Natural killer cell (primary cell): ENCODE results near the gene IGSF8. TPM values are rescaled to one million over a fixed set of nuclear protein-coding genes. Genes with fewer than 3 reads are reported as not detected.

Experiments used
- ATAC-seq, 3 donors: fragments of 150-1000 bp in 2 of 3; fragments of 200-7000 bp in 1 of 3; cut with Tn5 transposase; 1 replicate in 1 of 3; 2 replicates in 2 of 3; pipeline ENCODE4 v1.10.0; 2021; ENCODE audit warnings: mild to moderate bottlenecking in 2 of 3, moderate library complexity in 2 of 3
- DNase-seq, 2 donors: peaks; one replicate each; pipeline versions ENCODE4 v3.0.0 to v3.0.0-alpha.2; 2013 to 2021; ENCODE audit warnings: mixed read lengths in 1 of 2
- H3K27ac ChIP-seq: one replicate; pipeline ENCODE4 v1.5.1; 2013; ENCODE audit warnings: mild to moderate bottlenecking, low read length
- H3K27me3 ChIP-seq: one replicate; pipeline ENCODE4 v1.6.1; 2013; ENCODE audit warnings: low read length; ENCODE audit not compliant: control insufficient read depth, insufficient read depth
- H3K36me3 ChIP-seq: one replicate; pipeline ENCODE4 v1.6.1; 2013; ENCODE audit warnings: low read length; ENCODE audit not compliant: control insufficient read depth, insufficient read depth
- H3K4me1 ChIP-seq: one replicate; pipeline ENCODE4 v1.6.1; 2013; ENCODE audit warnings: low read length; ENCODE audit not compliant: control insufficient read depth, insufficient read depth
- H3K4me3 ChIP-seq: one replicate; pipeline ENCODE4 v1.5.1; 2013; ENCODE audit warnings: low read length
- H3K9me3 ChIP-seq: one replicate; pipeline ENCODE4 v1.6.1; 2013; ENCODE audit warnings: low read length; ENCODE audit not compliant: control insufficient read depth, insufficient read depth
- H3K27ac Mint-ChIP-seq, 2 donors: one replicate each; pipeline ENCODE4 v1.8.0; 2022; ENCODE audit warnings: mild to moderate bottlenecking in 2 of 2, mixed read lengths in 2 of 2, moderate library complexity in 1 of 2
- H3K27me3 Mint-ChIP-seq, 2 donors: one replicate each; pipeline ENCODE4 v1.8.0; 2022; ENCODE audit warnings: low read depth in 2 of 2, mixed read lengths in 2 of 2
- H3K36me3 Mint-ChIP-seq: one replicate; pipeline ENCODE4 v1.8.0; 2022; ENCODE audit warnings: mixed read lengths
- H3K4me1 Mint-ChIP-seq, 2 donors: one replicate each; pipeline ENCODE4 v1.8.0; 2022; ENCODE audit warnings: mixed read lengths in 2 of 2
- H3K4me3 Mint-ChIP-seq: one replicate; pipeline ENCODE4 v1.8.0; 2022; ENCODE audit warnings: mild to moderate bottlenecking, moderate library complexity, mixed read lengths
- H3K9me3 Mint-ChIP-seq, 2 donors: one replicate each; pipeline ENCODE4 v1.8.0; 2022; ENCODE audit warnings: mixed read lengths in 2 of 2
- CTCF ChIP-seq: fragments of 200-600 bp; IDR thresholded peaks from one replicate; pipeline ENCODE4 v1.8.0; 2022; ENCODE audit warnings: antibody characterized with exemption
- WGBS: methylation state at CpG from one replicate; pipeline ENCODE4 v1.1.7; 2013; ENCODE audit warnings: missing lambda C conversion rate; ENCODE audit not compliant: insufficient coverage; 5-methylcytosine and 5-hydroxymethylcytosine counted together
- intact Hi-C: fragments of 100-400 bp; cut with micrococcal nuclease; formaldehyde crosslinking; loops from one replicate; pipeline ENCODE4 v1.14.2; 2022
- total RNA-seq, 4 donors: library from RNA; stranded (reverse); fragments of 120-200 nt in 1 of 4; gene quantifications; one replicate each; pipeline versions ENCODE4 v1.2.3 to v1.2.4, GENCODE V29; 2013 to 2022

The IGSF8 gene
- total RNA-seq, 3 donors from 2014 or later (not counting 1 experiment from before 2014, with no cell fraction given): 26.3 to 35.3 (median 32.1) TPM

- H3K27me3 ChIP-seq: peaks cover 28% of the 10 kb centered on the region
- no peak within 1 kb of the TSS for H3K4me3 Mint-ChIP-seq
- H3K4me1 Mint-ChIP-seq: peaks cover 11 to 12% of the 10 kb centered on the region in 2 donors
- H3K9me3 Mint-ChIP-seq: no peaks in the 10 kb centered on the region
- no peak within 1 kb of the TSS for H3K27ac ChIP-seq
- H3K4me1 ChIP-seq: peaks cover 10% of the 10 kb centered on the region
- H3K36me3 Mint-ChIP-seq: no peaks in the 10 kb centered on the region
- DNase-seq (no peak), ATAC-seq (no peak)
- TF ChIP-seq CTCF: no peak
- H3K27ac Mint-ChIP-seq: no peak within 1 kb of the TSS
- WGBS: 29% methylated on average over 10 of the region's 14 CpGs
- H3K9me3 ChIP-seq: no peaks in the 10 kb centered on the region
- H3K27me3 Mint-ChIP-seq: peaks cover 44 to 59% of the 10 kb centered on the region in 2 donors
- intact Hi-C loops: loop anchor here (5.0 kb wide), 1 partner anchor 144 kb away; no protein-coding TSS in a partner anchor
- no peak within 1 kb of the TSS for H3K4me3 ChIP-seq
- H3K36me3 ChIP-seq: no peaks in the 10 kb centered on the region
Observed at GRCh38 chr1:160081261-160081936, 17.0 kb downstream of the IGSF8 start, which contains the start of gene KCNJ9. Gene KCNJ9 (plus strand): TSS chr1:160081538. CDS start chr1:160084031, 2,493 bp downstream.

- DNase-seq (no peak), ATAC-seq (no peak)
- H3K4me3 ChIP-seq: no peak overlapping the region
- H3K27me3 Mint-ChIP-seq: peaks cover 47 to 59% of the 10 kb centered on the region in 2 donors
- H3K36me3 Mint-ChIP-seq: no peaks in the 10 kb centered on the region
- peaks cover 7 to 8% of the 10 kb centered on the region in 2 donors for H3K4me1 Mint-ChIP-seq
- peaks cover 28% of the 10 kb centered on the region for H3K27me3 ChIP-seq
- peaks cover 7% of the 10 kb centered on the region for H3K4me1 ChIP-seq
- H3K27ac Mint-ChIP-seq: no peak overlapping the region
- TF ChIP-seq CTCF: no peak
- no peak overlapping the region for H3K27ac ChIP-seq
- H3K9me3 ChIP-seq: no peaks in the 10 kb centered on the region
- 37% methylated on average over 4 of the region's 6 CpGs for WGBS
- intact Hi-C loops: loop anchor here (5.0 kb wide), 1 partner anchor 143 kb away; no protein-coding TSS in a partner anchor
- no peak overlapping the region for H3K4me3 Mint-ChIP-seq
- H3K9me3 Mint-ChIP-seq: no peaks in the 10 kb centered on the region
- H3K36me3 ChIP-seq: no peaks in the 10 kb centered on the region
Observed at GRCh38 chr1:160080381-160081100, 17.9 kb downstream of the IGSF8 start.

GRCh38 chr1:160079448-160079847 lies 19.0 kb downstream of the IGSF8 start:
- Mint-ChIP-seq H3K27ac (no peak overlapping the region), H3K36me3 (no peaks in the 10 kb centered on the region), H3K9me3 (no peaks in the 10 kb centered on the region), H3K27me3 (peaks cover 47 to 68% of the 10 kb centered on the region in 2 donors), H3K4me1 (peaks cover 4 to 5% of the 10 kb centered on the region in 2 donors), H3K4me3 (no peak overlapping the region)
- H3K27ac ChIP-seq: no peak overlapping the region
- no peak for ATAC-seq
- H3K4me3 ChIP-seq: no peak overlapping the region
- H3K4me1 ChIP-seq: peaks cover 6% of the 10 kb centered on the region
- H3K27me3 ChIP-seq: peaks cover 28% of the 10 kb centered on the region
- no peak for DNase-seq
- H3K9me3 ChIP-seq: no peaks in the 10 kb centered on the region
- H3K36me3 ChIP-seq: no peaks in the 10 kb centered on the region
- TF ChIP-seq CTCF: no peak
- intact Hi-C loops: loop anchor here (2.0 kb wide), 1 partner anchor 33 kb away; no protein-coding TSS in a partner anchor
- 86% methylated on average over 3 of the region's 4 CpGs for whole genome bisulfite sequencing
